ENCODE measurements around the gene CALHM2. TPM values are rescaled to one million over a fixed set of nuclear protein-coding genes. Genes with fewer than 3 reads are reported as not detected.

The CALHM2 gene
- total and polyA plus RNA-seq, 4 donors, result 1.6 to 5.0 (median 3.2) TPM

GRCh38 chr10:103478671-103479070 is 26.5 kb upstream of the CALHM2 start:
- Histone ChIP-seq H3K4me3 (ENCODE audit: low read depth in 1 of 3, low read length in 3 of 3) (no peak overlapping the region), H3K9me3 (ENCODE audit: control insufficient read depth in 4 of 4, low read length in 3 of 4) (no peaks in the 10 kb centered on the region), H3K27me3 (ENCODE audit: control insufficient read depth in 4 of 4, insufficient read depth in 4 of 4, low read length in 3 of 4) (no peaks in the 10 kb centered on the region), H3K4me1 (ENCODE audit: control insufficient read depth in 4 of 4, insufficient read depth in 4 of 4, low read length in 3 of 4) (no peaks in the 10 kb centered on the region), H3K9ac (ENCODE audit: low read depth in 1 of 2, low read length in 2 of 2) (no peak overlapping the region), H3K27ac (ENCODE audit: low read depth in 1 of 2, low read length in 2 of 2) (no peak overlapping the region), H3K36me3 (ENCODE audit: control insufficient read depth in 4 of 4, insufficient read depth in 3 of 4, low read depth in 1 of 4, low read length in 3 of 4) (no peaks in the 10 kb centered on the region)
- TF ChIP-seq RAD21 (IDR thresholded peaks at IDR 0.05) (no peak), ATF3 (IDR thresholded peaks at IDR 0.05) (no peak), HNF4G (IDR thresholded peaks at IDR 0.05) (no peak), ZBTB33 (IDR thresholded peaks at IDR 0.05) (no peak), HNF4A (conservative IDR thresholded peaks at IDR 0.05) (no peak), YY1 (IDR thresholded peaks at IDR 0.05) (no peak), RXRA (IDR thresholded peaks at IDR 0.05) (no peak), SP1 (IDR thresholded peaks at IDR 0.05) (no peak), REST (IDR thresholded peaks at IDR 0.05) (no peak), EGR1 (IDR thresholded peaks at IDR 0.05; ENCODE audit: low read depth in 2 of 2) (no peak), MAX (IDR thresholded peaks at IDR 0.05) (no peak), TAF1 (conservative IDR thresholded peaks at IDR 0.05) (no peak), NR2F2 (IDR thresholded peaks at IDR 0.05) (no peak), GABPA (IDR thresholded peaks at IDR 0.05 in 1 of 2, conservative IDR thresholded peaks at IDR 0.05 in 1 of 2) (no peak), JUND (IDR thresholded peaks at IDR 0.05) (no peak), CTCF (IDR thresholded peaks at IDR 0.05; ENCODE audit: low read depth, low read length, missing input control) (no peak), FOXA1 (IDR thresholded peaks at IDR 0.05) (no peak), FOXA2 (IDR thresholded peaks at IDR 0.05) (no peak)
- no peak for DNase-seq (ENCODE audit: low spot score)
- 90% methylated on average over 22 of the region's 22 CpGs for WGBS
